OCI-LY1 (cell line): ENCODE measurements around the gene HSPBAP1.

ENCODE experiments used
- EZH2 ChIP-seq: fragments of 200-600 bp; sonication (generic), shearing (Covaris generic); IDR thresholded peaks from 2 replicates; pipeline ENCODE4 v1.8.0; 2017; ENCODE audit warnings: borderline replicate concordance, mixed run types, mild to moderate bottlenecking, antibody characterized with exemption, low read length, moderate library complexity, mixed read lengths
- TF ChIP-seq, protein P1 (sequence below): fragments of 200-600 bp; sonication (generic), shearing (Covaris generic); IDR thresholded peaks from 2 replicates; pipeline ENCODE4 v1.5.1; 2017; ENCODE audit warnings: mild to moderate bottlenecking, antibody characterized with exemption, low read length, moderate library complexity, mixed read lengths

DNA sequence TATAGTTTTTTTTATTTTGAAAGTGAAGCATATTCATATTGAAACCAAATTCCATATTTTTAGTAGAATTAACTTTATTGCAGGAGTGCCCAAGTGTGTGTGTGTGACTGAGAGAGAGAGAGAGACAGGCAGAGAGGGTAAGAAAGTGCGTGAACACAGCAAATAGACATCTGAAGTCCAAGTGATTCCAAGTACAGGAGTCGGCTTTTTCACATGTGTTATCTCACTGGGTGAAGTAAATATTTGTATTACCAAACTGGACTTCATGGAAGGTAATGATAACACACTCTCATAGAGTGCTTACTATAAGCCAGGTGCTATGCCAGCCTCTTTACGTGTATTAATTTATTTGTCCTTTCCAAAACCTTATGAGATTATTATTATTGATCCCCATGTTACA lies 101.0 kb downstream of the HSPBAP1 start:
- TF ChIP-seq, protein P1, sequence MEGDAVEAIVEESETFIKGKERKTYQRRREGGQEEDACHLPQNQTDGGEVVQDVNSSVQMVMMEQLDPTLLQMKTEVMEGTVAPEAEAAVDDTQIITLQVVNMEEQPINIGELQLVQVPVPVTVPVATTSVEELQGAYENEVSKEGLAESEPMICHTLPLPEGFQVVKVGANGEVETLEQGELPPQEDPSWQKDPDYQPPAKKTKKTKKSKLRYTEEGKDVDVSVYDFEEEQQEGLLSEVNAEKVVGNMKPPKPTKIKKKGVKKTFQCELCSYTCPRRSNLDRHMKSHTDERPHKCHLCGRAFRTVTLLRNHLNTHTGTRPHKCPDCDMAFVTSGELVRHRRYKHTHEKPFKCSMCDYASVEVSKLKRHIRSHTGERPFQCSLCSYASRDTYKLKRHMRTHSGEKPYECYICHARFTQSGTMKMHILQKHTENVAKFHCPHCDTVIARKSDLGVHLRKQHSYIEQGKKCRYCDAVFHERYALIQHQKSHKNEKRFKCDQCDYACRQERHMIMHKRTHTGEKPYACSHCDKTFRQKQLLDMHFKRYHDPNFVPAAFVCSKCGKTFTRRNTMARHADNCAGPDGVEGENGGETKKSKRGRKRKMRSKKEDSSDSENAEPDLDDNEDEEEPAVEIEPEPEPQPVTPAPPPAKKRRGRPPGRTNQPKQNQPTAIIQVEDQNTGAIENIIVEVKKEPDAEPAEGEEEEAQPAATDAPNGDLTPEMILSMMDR: no peak
- no peak for TF ChIP-seq EZH2
